PFSK-1 (cell line): ENCODE data around the gene PTPN2.

ENCODE experiments used
- FOXP2 ChIP-seq: optimal IDR thresholded peaks from 2 replicates; pipeline ENCODE3; 2011; ENCODE audit warnings: borderline replicate concordance, control low read depth, inconsistent platforms; ENCODE audit not compliant: insufficient read depth; ENCODE audit errors: extremely low read length, extremely low read depth
- SIN3A ChIP-seq: IDR thresholded peaks from 2 replicates; pipeline ENCODE4 v1.6.1; 2012; ENCODE audit warnings: mild to moderate bottlenecking, low read length, moderate library complexity, borderline replicate concordance; ENCODE audit not compliant: insufficient read depth
- TAF1 ChIP-seq: IDR thresholded peaks from 2 replicates; pipeline ENCODE4 v1.6.1; 2012; ENCODE audit warnings: low read length, control low read depth, borderline replicate concordance; ENCODE audit not compliant: insufficient read depth
- TF ChIP-seq, protein P1 (sequence below), 2 experiments: IDR thresholded peaks; 2 replicates each; pipeline versions ENCODE4 v1.6.1 to v1.8.0; 2011 to 2012; ENCODE audit warnings: low read depth in 2 of 2, low read length in 2 of 2, control low read depth in 1 of 2, inconsistent platforms in 1 of 2, mild to moderate bottlenecking in 1 of 2, moderate library complexity in 1 of 2; ENCODE audit not compliant: insufficient read depth in 1 of 2

DNA sequence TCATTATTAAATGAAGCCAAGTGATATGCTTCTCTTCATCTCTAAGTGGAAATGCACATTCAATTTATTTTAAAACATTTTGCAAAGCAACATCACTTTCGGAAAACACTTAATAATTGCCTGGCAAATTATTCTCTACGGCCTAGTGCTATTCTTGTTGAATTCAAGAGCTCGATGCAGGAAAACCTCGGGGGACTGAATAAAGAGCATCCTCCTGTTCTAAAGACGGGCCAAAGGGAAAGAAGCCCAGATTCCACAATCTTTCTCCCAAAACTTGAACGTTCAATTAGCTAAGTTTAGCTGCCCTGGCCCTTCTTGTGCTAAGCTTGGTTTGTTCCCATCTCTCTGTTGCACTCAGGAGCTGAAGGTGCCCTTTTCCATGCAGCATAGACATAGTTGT, 40.6 kb upstream of the PTPN2 start:
- TF ChIP-seq FOXP2 (no peak), TAF1 (no peak), SIN3A (no peak)
- TF ChIP-seq, protein P1, sequence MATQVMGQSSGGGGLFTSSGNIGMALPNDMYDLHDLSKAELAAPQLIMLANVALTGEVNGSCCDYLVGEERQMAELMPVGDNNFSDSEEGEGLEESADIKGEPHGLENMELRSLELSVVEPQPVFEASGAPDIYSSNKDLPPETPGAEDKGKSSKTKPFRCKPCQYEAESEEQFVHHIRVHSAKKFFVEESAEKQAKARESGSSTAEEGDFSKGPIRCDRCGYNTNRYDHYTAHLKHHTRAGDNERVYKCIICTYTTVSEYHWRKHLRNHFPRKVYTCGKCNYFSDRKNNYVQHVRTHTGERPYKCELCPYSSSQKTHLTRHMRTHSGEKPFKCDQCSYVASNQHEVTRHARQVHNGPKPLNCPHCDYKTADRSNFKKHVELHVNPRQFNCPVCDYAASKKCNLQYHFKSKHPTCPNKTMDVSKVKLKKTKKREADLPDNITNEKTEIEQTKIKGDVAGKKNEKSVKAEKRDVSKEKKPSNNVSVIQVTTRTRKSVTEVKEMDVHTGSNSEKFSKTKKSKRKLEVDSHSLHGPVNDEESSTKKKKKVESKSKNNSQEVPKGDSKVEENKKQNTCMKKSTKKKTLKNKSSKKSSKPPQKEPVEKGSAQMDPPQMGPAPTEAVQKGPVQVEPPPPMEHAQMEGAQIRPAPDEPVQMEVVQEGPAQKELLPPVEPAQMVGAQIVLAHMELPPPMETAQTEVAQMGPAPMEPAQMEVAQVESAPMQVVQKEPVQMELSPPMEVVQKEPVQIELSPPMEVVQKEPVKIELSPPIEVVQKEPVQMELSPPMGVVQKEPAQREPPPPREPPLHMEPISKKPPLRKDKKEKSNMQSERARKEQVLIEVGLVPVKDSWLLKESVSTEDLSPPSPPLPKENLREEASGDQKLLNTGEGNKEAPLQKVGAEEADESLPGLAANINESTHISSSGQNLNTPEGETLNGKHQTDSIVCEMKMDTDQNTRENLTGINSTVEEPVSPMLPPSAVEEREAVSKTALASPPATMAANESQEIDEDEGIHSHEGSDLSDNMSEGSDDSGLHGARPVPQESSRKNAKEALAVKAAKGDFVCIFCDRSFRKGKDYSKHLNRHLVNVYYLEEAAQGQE (IDR thresholded peaks at IDR 0.05; ENCODE audit: insufficient read depth in 1 of 2, low read depth in 2 of 2, low read length in 2 of 2): no peak
